ENCODE results near the gene ATP6V1G2. TPM values are rescaled to one million over a fixed set of nuclear protein-coding genes. Genes with fewer than 3 reads are reported as not detected.

The ATP6V1G2 gene
- polyA plus RNA-seq, 3 donors = 0.41 TPM; not detected in 2

DNA sequence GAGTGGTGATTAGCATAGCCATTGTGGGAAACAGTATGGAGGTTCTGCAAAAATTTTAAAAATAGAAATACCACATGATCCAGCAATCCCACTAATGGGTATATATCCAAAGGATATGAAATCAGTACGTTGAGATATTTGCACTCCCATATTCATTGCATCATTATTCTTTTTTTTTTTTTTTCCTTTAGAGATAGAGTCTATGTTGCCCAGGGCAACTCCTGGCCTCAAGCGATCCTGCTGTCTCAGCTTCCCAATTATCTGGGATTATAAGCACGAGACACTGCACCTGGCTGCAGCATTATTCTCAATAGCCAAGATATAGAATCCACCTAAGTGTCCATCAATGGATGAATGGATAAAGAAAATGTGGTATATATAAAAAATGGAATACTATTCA lies 24.6 kb downstream of the ATP6V1G2 start:
- H3K36me3 Mint-ChIP-seq = peaks cover 0 to 2% of the 10 kb centered on the region in 2 donors
- no peak for DNase-seq
- H3K4me1 Mint-ChIP-seq = peaks cover 12% of the 10 kb centered on the region
- H3K27ac ChIP-seq (ENCODE audit: low read depth in 1 of 2, low read length in 2 of 2) = no peak overlapping the region
- H4K20me1 ChIP-seq (ENCODE audit: insufficient read depth, low read length) = no peaks in the 10 kb centered on the region
- H3K27ac Mint-ChIP-seq = no peak overlapping the region
- no peaks in the 10 kb centered on the region for H3K9me3 ChIP-seq (replicated peaks in 1 of 2; ENCODE audit: control insufficient read depth in 1 of 2, insufficient read depth in 1 of 2, low read length in 2 of 2)
- H3K27me3 Mint-ChIP-seq (ENCODE audit: low read depth in 3 of 3) = peaks cover 0 to 11% (median 4%) of the 10 kb centered on the region in 3 donors
- no peaks in the 10 kb centered on the region for H3K79me2 ChIP-seq (ENCODE audit: insufficient read depth, low read length)
- peaks cover 0 to 3% (median 0%) of the 10 kb centered on the region in 7 donors for H3K9me3 Mint-ChIP-seq
- no peak overlapping the region for H3K4me2 ChIP-seq (replicated peaks; ENCODE audit: extremely low read depth, low read length, poor library complexity, severe bottlenecking)
- H3K4me3 ChIP-seq (replicated peaks in 1 of 3; ENCODE audit: low read depth in 2 of 3, low read length in 3 of 3) = no peak overlapping the region
- H3K4me3 Mint-ChIP-seq = no peak overlapping the region
- intact Hi-C loops (cut with micrococcal nuclease) = no loop called here
- no peaks in the 10 kb centered on the region for H3K36me3 ChIP-seq (replicated peaks in 1 of 2; ENCODE audit: control insufficient read depth in 1 of 2, insufficient read depth in 2 of 2, low read length in 2 of 2)
- WGBS (ENCODE audit: insufficient coverage) = no CpG with 5 or more reads among the region's 3 CpGs
- no peak overlapping the region for H2AFZ ChIP-seq (ENCODE audit: insufficient read depth, low read depth, low read length, poor library complexity, severe bottlenecking)
- H3K4me1 ChIP-seq (ENCODE audit: control insufficient read depth in 1 of 2, insufficient read depth in 2 of 2, low read length in 2 of 2) = peaks cover 6% of the 10 kb centered on the region in 2 donors
- H3K9ac ChIP-seq (ENCODE audit: insufficient read depth, low read length, poor library complexity, severe bottlenecking) = no peak overlapping the region
- H3K27me3 ChIP-seq (ENCODE audit: control insufficient read depth in 2 of 2, insufficient read depth in 2 of 2, low read length in 2 of 2) = no peaks in the 10 kb centered on the region
- TF ChIP-seq, protein P1, sequence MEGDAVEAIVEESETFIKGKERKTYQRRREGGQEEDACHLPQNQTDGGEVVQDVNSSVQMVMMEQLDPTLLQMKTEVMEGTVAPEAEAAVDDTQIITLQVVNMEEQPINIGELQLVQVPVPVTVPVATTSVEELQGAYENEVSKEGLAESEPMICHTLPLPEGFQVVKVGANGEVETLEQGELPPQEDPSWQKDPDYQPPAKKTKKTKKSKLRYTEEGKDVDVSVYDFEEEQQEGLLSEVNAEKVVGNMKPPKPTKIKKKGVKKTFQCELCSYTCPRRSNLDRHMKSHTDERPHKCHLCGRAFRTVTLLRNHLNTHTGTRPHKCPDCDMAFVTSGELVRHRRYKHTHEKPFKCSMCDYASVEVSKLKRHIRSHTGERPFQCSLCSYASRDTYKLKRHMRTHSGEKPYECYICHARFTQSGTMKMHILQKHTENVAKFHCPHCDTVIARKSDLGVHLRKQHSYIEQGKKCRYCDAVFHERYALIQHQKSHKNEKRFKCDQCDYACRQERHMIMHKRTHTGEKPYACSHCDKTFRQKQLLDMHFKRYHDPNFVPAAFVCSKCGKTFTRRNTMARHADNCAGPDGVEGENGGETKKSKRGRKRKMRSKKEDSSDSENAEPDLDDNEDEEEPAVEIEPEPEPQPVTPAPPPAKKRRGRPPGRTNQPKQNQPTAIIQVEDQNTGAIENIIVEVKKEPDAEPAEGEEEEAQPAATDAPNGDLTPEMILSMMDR (IDR thresholded peaks at IDR 0.05) = no peak

DNA sequence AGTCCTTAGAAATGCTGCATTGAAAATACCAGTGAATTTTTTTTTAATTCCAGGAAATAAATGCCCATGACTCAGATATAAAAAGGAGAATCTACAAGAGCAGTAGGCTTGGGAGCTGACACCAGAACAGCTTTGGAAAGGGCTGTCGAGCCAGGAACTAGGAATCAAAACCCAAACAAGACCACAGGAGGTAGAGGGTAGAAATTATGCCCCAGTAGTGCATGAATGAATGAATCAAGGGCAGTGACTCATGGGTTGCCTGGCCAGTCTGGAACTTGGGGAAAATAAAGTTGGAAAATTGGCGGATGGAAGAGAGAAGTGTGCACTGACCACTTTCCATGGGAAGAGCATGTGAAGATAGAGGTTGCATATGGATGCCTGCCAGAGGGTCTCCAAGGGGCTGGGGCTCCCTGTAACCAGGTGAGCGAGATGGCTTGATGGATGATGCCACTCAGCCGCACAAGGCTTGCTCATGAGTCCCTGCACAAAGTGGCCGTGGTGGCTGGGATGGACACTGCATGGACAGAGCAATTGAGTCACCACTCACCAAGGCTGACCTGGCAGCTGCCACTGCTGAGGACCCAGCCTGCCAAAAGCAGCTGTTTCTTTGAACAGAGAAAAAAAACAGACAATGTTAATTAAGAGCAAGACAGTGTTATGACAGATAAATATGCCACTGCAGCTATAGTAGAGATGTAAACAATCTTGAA lies 32.8 kb downstream of the ATP6V1G2 start:
- Mint-ChIP-seq H3K4me1 (peaks cover 25% of the 10 kb centered on the region), H3K27me3 (ENCODE audit: low read depth in 3 of 3) (peaks cover 0 to 2% (median 1%) of the 10 kb centered on the region in 3 donors), H3K27ac (no peak overlapping the region), H3K36me3 (peaks cover 30 to 38% of the 10 kb centered on the region in 2 donors), H3K4me3 (no peak overlapping the region), H3K9me3 (no peaks in the 10 kb centered on the region)
- H3K79me2 ChIP-seq (ENCODE audit: insufficient read depth, low read length) = no peaks in the 10 kb centered on the region
- no peak overlapping the region for H3K27ac ChIP-seq (ENCODE audit: low read depth in 1 of 2, low read length in 2 of 2)
- TF ChIP-seq, protein P1 (IDR thresholded peaks at IDR 0.05) = no peak
- intact Hi-C loops (cut with micrococcal nuclease) = no loop called here
- WGBS (ENCODE audit: insufficient coverage) = 93% methylated on average over 4 of the region's 5 CpGs
- no peak overlapping the region for H3K9ac ChIP-seq (ENCODE audit: insufficient read depth, low read length, poor library complexity, severe bottlenecking)
- no peak for DNase-seq
- H4K20me1 ChIP-seq (ENCODE audit: insufficient read depth, low read length) = peaks cover 10% of the 10 kb centered on the region
- no peak overlapping the region for H3K4me2 ChIP-seq (replicated peaks; ENCODE audit: extremely low read depth, low read length, poor library complexity, severe bottlenecking)
- H3K36me3 ChIP-seq (replicated peaks in 1 of 2; ENCODE audit: control insufficient read depth in 1 of 2, insufficient read depth in 2 of 2, low read length in 2 of 2) = peaks cover 25 to 29% of the 10 kb centered on the region in 2 donors
- no peak overlapping the region for H3K4me3 ChIP-seq (replicated peaks in 1 of 3; ENCODE audit: low read depth in 2 of 3, low read length in 3 of 3)
- H3K9me3 ChIP-seq (replicated peaks in 1 of 2; ENCODE audit: control insufficient read depth in 1 of 2, insufficient read depth in 1 of 2, low read length in 2 of 2) = no peaks in the 10 kb centered on the region
- H2AFZ ChIP-seq (ENCODE audit: insufficient read depth, low read depth, low read length, poor library complexity, severe bottlenecking) = no peak overlapping the region
- peaks cover 21 to 22% of the 10 kb centered on the region in 2 donors for H3K4me1 ChIP-seq (ENCODE audit: control insufficient read depth in 1 of 2, insufficient read depth in 2 of 2, low read length in 2 of 2)
- no peaks in the 10 kb centered on the region for H3K27me3 ChIP-seq (ENCODE audit: control insufficient read depth in 2 of 2, insufficient read depth in 2 of 2, low read length in 2 of 2)
